Measurements from ENCODE around the gene NTN5.
"Not testable (repeated sequence)": the region's sequence is repeated elsewhere in the genome, so short reads cannot be mapped to it uniquely, and the experiment has no call there.

The NTN5 gene

GRCh38 chr19:48708471-48708870, 35.7 kb upstream of the NTN5 start:
- no peak for TF ChIP-seq CTCF (IDR thresholded peaks at IDR 0.05; ENCODE audit: insufficient read depth, missing control alignments)
- FAIRE-seq (no peak), DNase-seq (ENCODE audit: insufficient read length, low spot score) (no peak)

- no peak for FAIRE-seq
- no peak for DNase-seq (ENCODE audit: insufficient read length, low spot score)
- TF ChIP-seq CTCF (IDR thresholded peaks at IDR 0.05; ENCODE audit: insufficient read depth, missing control alignments) = no peak
These were observed 32.6 kb upstream of the NTN5 start for GRCh38 chr19:48705431-48705830.

GRCh38 chr19:48703316-48703715, 30.5 kb upstream of the NTN5 start:
- no peak for DNase-seq (ENCODE audit: insufficient read length, low spot score)
- TF ChIP-seq CTCF (IDR thresholded peaks at IDR 0.05; ENCODE audit: insufficient read depth, missing control alignments) = no peak
- FAIRE-seq = no peak

GRCh38 chr19:48702701-48703100, 29.9 kb upstream of the NTN5 start:
- no peak for DNase-seq (ENCODE audit: insufficient read length, low spot score)
- FAIRE-seq = no peak
- no peak for TF ChIP-seq CTCF (IDR thresholded peaks at IDR 0.05; ENCODE audit: insufficient read depth, missing control alignments)

- DNase-seq (ENCODE audit: insufficient read length, low spot score) (no peak), FAIRE-seq (no peak)
These were observed 25.2 kb upstream of the NTN5 start for GRCh38 chr19:48698046-48698445.

GRCh38 chr19:48696353-48697010, 23.7 kb upstream of the NTN5 start:
- FAIRE-seq = no peak
- no peak for TF ChIP-seq CTCF (IDR thresholded peaks at IDR 0.05; ENCODE audit: insufficient read depth, missing control alignments)
- no peak for DNase-seq (ENCODE audit: insufficient read length, low spot score)

More at GRCh38 chr19:48698046-48698445, 25.2 kb upstream of the NTN5 start:
- no peak for TF ChIP-seq CTCF (IDR thresholded peaks at IDR 0.05; ENCODE audit: insufficient read depth, missing control alignments)

- FAIRE-seq (no peak), DNase-seq (ENCODE audit: insufficient read length, low spot score) (no peak)
- TF ChIP-seq CTCF (IDR thresholded peaks at IDR 0.05; ENCODE audit: insufficient read depth, missing control alignments) = no peak
These were observed 23.0 kb upstream of the NTN5 start, which contains the start of gene FUT2 for GRCh38 chr19:48695743-48696352. TSS of gene FUT2 (plus strand) at chr19:48695971. CDS start at chr19:48702957, 6,986 bp downstream.

- not testable (repeated sequence) for FAIRE-seq; DNase-seq (ENCODE audit: insufficient read length, low spot score)
These were observed 20.8 kb upstream of the NTN5 start for GRCh38 chr19:48693629-48694028.
